Urothelium cell line (cell line): ENCODE data around the gene APBA2.
A peak's percentile ranks its signal among the peaks of the same experiment; 100 is the strongest.

ENCODE experiments used
- DNase-seq: peaks from one replicate; pipeline ENCODE4 v3.0.0; 2011; ENCODE audit warnings: low spot score, mixed read lengths
- FAIRE-seq: peaks from 2 replicates; lab custom pipeline; 2011; peaks lifted over from hg19 to GRCh38; lab: Jason Lieb, UNC

The APBA2 gene

GRCh38 chr15:28892789-28893610 lies 7.2 kb downstream of the APBA2 start:
- DNase-seq (no peak), FAIRE-seq (no peak)

GRCh38 chr15:28894631-28895030 lies 8.9 kb downstream of the APBA2 start:
- FAIRE-seq (no peak), DNase-seq (no peak)

GRCh38 chr15:28895146-28895545 lies 9.4 kb downstream of the APBA2 start:
- no peak for FAIRE-seq
- no peak for DNase-seq

- no peak for FAIRE-seq
- no peak for DNase-seq
These were observed 9.8 kb downstream of the APBA2 start for GRCh38 chr15:28895566-28895965.

- FAIRE-seq (no peak), DNase-seq (peak; percentile 73)
These were observed 11.2 kb downstream of the APBA2 start for GRCh38 chr15:28896951-28897350.

- FAIRE-seq (no peak), DNase-seq (no peak)
These were observed 12.2 kb downstream of the APBA2 start for GRCh38 chr15:28897861-28898585.

- DNase-seq (no peak), FAIRE-seq (no peak)
These were observed 13.4 kb downstream of the APBA2 start for GRCh38 chr15:28899061-28899738.

- FAIRE-seq (no peak), DNase-seq (no peak)
These were observed 14.5 kb downstream of the APBA2 start for GRCh38 chr15:28900041-28900891.

- FAIRE-seq (no peak), DNase-seq (no peak)
These were observed 15.3 kb downstream of the APBA2 start for GRCh38 chr15:28900892-28901586.

GRCh38 chr15:28901587-28901980 lies 15.8 kb downstream of the APBA2 start:
- DNase-seq (no peak), FAIRE-seq (no peak)

- FAIRE-seq (no peak), DNase-seq (no peak)
These were observed 16.4 kb downstream of the APBA2 start for GRCh38 chr15:28901987-28902745.

- DNase-seq, result no peak
These were observed 17.1 kb downstream of the APBA2 start for GRCh38 chr15:28902856-28903255.

GRCh38 chr15:28903555-28903954 lies 17.8 kb downstream of the APBA2 start:
- DNase-seq, result no peak
- no peak for FAIRE-seq

More at GRCh38 chr15:28902856-28903255, 17.1 kb downstream of the APBA2 start:
- FAIRE-seq, result no peak

GRCh38 chr15:28904003-28904402 lies 18.2 kb downstream of the APBA2 start:
- DNase-seq, result no peak

GRCh38 chr15:28904541-28905315 lies 19.0 kb downstream of the APBA2 start:
- FAIRE-seq, result no peak

More at GRCh38 chr15:28904003-28904402, 18.2 kb downstream of the APBA2 start:
- FAIRE-seq, result no peak

GRCh38 chr15:28907338-28907960 lies 21.7 kb downstream of the APBA2 start:
- FAIRE-seq (no peak), DNase-seq (no peak)

More at GRCh38 chr15:28904541-28905315, 19.0 kb downstream of the APBA2 start:
- no peak for DNase-seq

- FAIRE-seq, result no peak
- DNase-seq, result no peak
These were observed 24.3 kb downstream of the APBA2 start for GRCh38 chr15:28909958-28910500.
